ENCODE measurements around the gene SH3BP5. TPM values are rescaled to one million over a fixed set of nuclear protein-coding genes. Genes with fewer than 3 reads are reported as not detected.

The SH3BP5 gene
- total and polyA plus RNA-seq, 3 donors from 2014 or later = 86.7 to 126 (median 102) TPM

DNA sequence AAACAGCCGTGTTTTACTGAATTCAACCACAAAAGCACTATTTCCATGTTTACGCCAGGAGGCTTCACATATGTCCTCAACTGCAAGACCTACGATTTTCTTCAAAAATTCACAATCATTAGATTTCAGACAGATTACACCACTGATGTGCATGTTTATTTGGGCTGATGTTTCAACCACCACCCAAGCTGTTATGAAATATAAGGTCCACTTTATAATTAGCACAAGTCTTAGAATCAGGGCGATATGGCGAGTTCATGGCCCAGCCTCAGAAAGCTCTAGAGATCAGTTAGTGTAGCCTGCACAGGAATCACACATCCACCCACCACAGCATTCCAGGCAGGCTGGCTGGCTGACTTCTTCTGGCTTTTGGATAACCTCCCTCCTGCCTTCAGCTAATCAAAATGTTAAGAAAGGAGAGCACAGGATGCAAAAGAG is 15.4 kb downstream of the SH3BP5 start:
- no peaks in the 10 kb centered on the region for H3K36me3 ChIP-seq (ENCODE audit: low read depth, missing control alignments)
- TF ChIP-seq, protein P1, sequence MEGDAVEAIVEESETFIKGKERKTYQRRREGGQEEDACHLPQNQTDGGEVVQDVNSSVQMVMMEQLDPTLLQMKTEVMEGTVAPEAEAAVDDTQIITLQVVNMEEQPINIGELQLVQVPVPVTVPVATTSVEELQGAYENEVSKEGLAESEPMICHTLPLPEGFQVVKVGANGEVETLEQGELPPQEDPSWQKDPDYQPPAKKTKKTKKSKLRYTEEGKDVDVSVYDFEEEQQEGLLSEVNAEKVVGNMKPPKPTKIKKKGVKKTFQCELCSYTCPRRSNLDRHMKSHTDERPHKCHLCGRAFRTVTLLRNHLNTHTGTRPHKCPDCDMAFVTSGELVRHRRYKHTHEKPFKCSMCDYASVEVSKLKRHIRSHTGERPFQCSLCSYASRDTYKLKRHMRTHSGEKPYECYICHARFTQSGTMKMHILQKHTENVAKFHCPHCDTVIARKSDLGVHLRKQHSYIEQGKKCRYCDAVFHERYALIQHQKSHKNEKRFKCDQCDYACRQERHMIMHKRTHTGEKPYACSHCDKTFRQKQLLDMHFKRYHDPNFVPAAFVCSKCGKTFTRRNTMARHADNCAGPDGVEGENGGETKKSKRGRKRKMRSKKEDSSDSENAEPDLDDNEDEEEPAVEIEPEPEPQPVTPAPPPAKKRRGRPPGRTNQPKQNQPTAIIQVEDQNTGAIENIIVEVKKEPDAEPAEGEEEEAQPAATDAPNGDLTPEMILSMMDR (IDR thresholded peaks at IDR 0.05) = no peak
- no peak for TF ChIP-seq POLR2A (IDR thresholded peaks at IDR 0.05)
- H3K9me3 ChIP-seq = no peaks in the 10 kb centered on the region
- no peak overlapping the region for H3K4me3 ChIP-seq
- intact Hi-C loops (cut with DNase I; ENCODE audit: low total_unique reads) = no loop called here
- peak; percentile 55 for DNase-seq
- H3K27ac ChIP-seq = peak overlapping the region; percentile 46 to 88
- WGBS, 2 donors = 41 to 58% methylated on average over 5 of the region's 5 CpGs
- H3K4me1 ChIP-seq = peaks cover 70% of the 10 kb centered on the region
- H3K27me3 ChIP-seq = no peaks in the 10 kb centered on the region

DNA sequence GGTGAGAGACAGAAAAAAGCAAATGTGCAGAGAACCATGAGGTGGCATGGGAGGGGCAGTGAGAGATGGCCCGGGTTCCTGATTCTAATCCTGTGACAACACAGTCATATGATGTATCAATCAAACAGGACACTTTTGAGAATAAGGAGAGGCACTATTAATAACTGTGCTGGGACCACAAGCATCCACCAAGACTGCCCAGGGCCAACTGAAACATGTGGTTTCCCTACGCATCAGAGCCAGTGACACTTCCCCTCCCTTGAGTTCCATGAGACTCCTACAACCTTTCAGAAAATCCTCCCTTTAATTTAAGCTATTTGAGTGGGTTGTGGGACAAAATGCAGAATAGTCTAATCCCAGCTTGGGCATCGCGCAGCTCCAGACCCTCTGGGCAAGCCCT is 17.4 kb downstream of the SH3BP5 start:
- DNase-seq = no peak
- peak overlapping the region in 1 of 2 donors; percentile 76 for H3K27ac ChIP-seq

DNA sequence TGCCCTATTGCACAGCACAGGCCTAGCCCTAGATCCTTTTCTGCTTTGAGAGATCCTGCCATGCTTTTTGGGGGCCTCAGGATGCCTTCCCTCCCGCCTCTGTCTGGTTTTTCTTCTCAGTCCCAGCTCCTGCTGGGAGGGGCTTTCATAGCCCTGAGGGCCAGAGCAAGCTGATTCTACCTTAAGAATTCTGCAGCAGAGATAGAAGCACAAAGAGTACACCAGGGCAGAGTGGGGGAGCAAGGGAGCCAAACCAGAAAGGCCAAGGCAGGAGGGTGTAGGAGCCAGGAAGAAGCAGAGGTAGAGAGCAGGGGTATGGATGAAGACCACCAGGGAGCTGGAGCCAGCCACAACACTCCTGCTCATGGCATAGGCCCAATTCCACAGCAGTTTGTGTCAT is 18.1 kb downstream of the SH3BP5 start:
- no peak for DNase-seq
- WGBS, 2 donors = 82 to 89% methylated on average over 1 of the region's 1 CpG

More for the DNA sequence above, 17.4 kb downstream of the SH3BP5 start:
- H3K36me3 ChIP-seq (ENCODE audit: low read depth, missing control alignments) = no peaks in the 10 kb centered on the region
- 71 to 76% methylated on average over 4 of the region's 4 CpGs for WGBS, 2 donors
- intact Hi-C loops (cut with DNase I; ENCODE audit: low total_unique reads) = no loop called here
- no peak for TF ChIP-seq POLR2A (IDR thresholded peaks at IDR 0.05)
- TF ChIP-seq, protein P1 (IDR thresholded peaks at IDR 0.05) = no peak
- no peaks in the 10 kb centered on the region for H3K9me3 ChIP-seq
- no peak overlapping the region for H3K4me3 ChIP-seq
- H3K27me3 ChIP-seq = no peaks in the 10 kb centered on the region
- H3K4me1 ChIP-seq = peaks cover 77% of the 10 kb centered on the region

DNA sequence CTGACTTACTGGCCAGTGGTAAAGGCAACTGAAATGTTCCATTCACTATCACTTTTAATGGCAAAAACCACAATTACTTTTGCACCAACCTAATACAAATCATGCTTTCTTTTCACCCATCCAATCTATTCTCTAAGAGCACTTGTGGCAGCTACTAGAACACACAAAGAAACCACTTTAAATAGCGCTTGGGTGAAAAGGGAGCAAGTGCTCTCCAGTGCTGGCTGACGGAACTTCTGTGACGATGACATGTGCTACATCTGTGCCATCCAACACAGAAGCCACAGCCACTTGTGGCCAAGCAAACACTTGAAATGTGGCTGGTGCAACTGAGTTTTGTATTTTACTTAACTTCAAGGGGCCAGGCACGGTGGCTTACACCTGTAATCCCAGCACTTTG is 18.9 kb downstream of the SH3BP5 start:
- Histone ChIP-seq H3K4me1 (peaks cover 71% of the 10 kb centered on the region), H3K9me3 (no peaks in the 10 kb centered on the region), H3K27me3 (no peaks in the 10 kb centered on the region), H3K4me3 (no peak overlapping the region), H3K27ac (no peak overlapping the region), H3K36me3 (ENCODE audit: low read depth, missing control alignments) (no peaks in the 10 kb centered on the region)
- no peak for DNase-seq
- intact Hi-C loops (cut with DNase I; ENCODE audit: low total_unique reads) = no loop called here
- TF ChIP-seq POLR2A (IDR thresholded peaks at IDR 0.05) = no peak
- TF ChIP-seq, protein P1 (IDR thresholded peaks at IDR 0.05) = no peak
- WGBS, 2 donors = 69 to 92% methylated on average over 4 of the region's 4 CpGs

More for the DNA sequence above, 18.1 kb downstream of the SH3BP5 start:
- Histone ChIP-seq H3K27me3 (no peaks in the 10 kb centered on the region), H3K9me3 (no peaks in the 10 kb centered on the region), H3K4me1 (peaks cover 77% of the 10 kb centered on the region), H3K27ac (peak overlapping the region; percentile 29 to 76), H3K36me3 (ENCODE audit: low read depth, missing control alignments) (no peaks in the 10 kb centered on the region), H3K4me3 (no peak overlapping the region)
- intact Hi-C loops (cut with DNase I; ENCODE audit: low total_unique reads) = no loop called here
- no peak for TF ChIP-seq POLR2A (IDR thresholded peaks at IDR 0.05)
- TF ChIP-seq, protein P1 (IDR thresholded peaks at IDR 0.05) = no peak

DNA sequence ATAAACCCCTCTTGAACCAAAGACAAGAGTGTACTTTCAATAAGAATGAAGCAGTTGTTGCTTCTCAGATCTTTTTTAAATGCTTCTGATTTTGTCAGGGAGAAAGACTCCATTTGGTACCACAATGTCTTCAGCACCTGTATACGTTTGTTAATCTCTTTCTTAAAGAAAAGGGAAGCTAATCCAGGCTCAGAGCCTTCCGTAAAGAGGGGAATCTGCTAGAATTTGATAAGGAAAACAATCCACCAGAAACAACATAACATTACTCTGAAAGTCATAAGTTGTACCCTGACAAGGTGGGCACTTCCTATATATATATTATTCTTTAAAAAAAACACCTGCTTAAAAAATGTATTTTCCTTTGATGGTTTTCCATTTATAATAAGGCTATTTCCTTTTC is 19.8 kb downstream of the SH3BP5 start:
- TF ChIP-seq, protein P1 (IDR thresholded peaks at IDR 0.05) = no peak
- no peak for TF ChIP-seq POLR2A (IDR thresholded peaks at IDR 0.05)
- no peak overlapping the region for H3K4me3 ChIP-seq
- DNase-seq = no peak
- no peaks in the 10 kb centered on the region for H3K9me3 ChIP-seq
- peaks cover 73% of the 10 kb centered on the region for H3K4me1 ChIP-seq
- intact Hi-C loops (cut with DNase I; ENCODE audit: low total_unique reads) = no loop called here
- no peaks in the 10 kb centered on the region for H3K36me3 ChIP-seq (ENCODE audit: low read depth, missing control alignments)
- H3K27ac ChIP-seq = peak overlapping the region in 1 of 2 donors; percentile 78
- 36 to 41% methylated on average over 2 of the region's 2 CpGs for WGBS, 2 donors
- H3K27me3 ChIP-seq = no peaks in the 10 kb centered on the region
